ENCODE measurements around the gene IL1RAPL2.

GRCh38 chrX:105263801-105264200, 697.8 kb downstream of the IL1RAPL2 start:
- TF ChIP-seq CTCF (IDR thresholded peaks at IDR 0.05) (no peak), EZH2 (IDR thresholded peaks at IDR 0.05) (no peak)

Data from neural progenitor cell (in vitro differentiated cells).